Progenitor cell of endocrine pancreas (in vitro differentiated cells): ENCODE data around the gene METTL9. TPM values are rescaled to one million over a fixed set of nuclear protein-coding genes. Genes with fewer than 3 reads are reported as not detected.
"Not testable (repeated sequence)": the region's sequence is repeated elsewhere in the genome, so short reads cannot be mapped to it uniquely, and the experiment has no call there.

Experiments
- DNase-seq: peaks from one replicate; pipeline ENCODE4 v3.0.0; 2021; ENCODE audit warnings: low spot score; ENCODE audit not compliant: unreplicated experiment
- H3K27ac Mint-ChIP-seq: 2 replicates; pipeline ENCODE4 v1.8.0; 2021; ENCODE audit warnings: mild to moderate bottlenecking, moderate library complexity, mixed read lengths
- H3K27me3 Mint-ChIP-seq: 2 replicates; pipeline ENCODE4 v1.8.0; 2021; ENCODE audit warnings: mixed read lengths
- H3K36me3 Mint-ChIP-seq: 2 replicates; pipeline ENCODE4 v1.8.0; 2022; ENCODE audit warnings: mixed read lengths; ENCODE audit not compliant: insufficient read depth
- H3K4me1 Mint-ChIP-seq: 2 replicates; pipeline ENCODE4 v1.8.0; 2021; ENCODE audit warnings: low read depth, mixed read lengths
- H3K4me3 Mint-ChIP-seq: 2 replicates; pipeline ENCODE4 v1.8.0; 2021; ENCODE audit warnings: low read depth, mild to moderate bottlenecking, moderate library complexity, mixed read lengths
- H3K9me3 Mint-ChIP-seq: 2 replicates; pipeline ENCODE4 v1.8.0; 2021; ENCODE audit warnings: low read depth, mixed read lengths
- CTCF ChIP-seq: fragments of 200-600 bp; sonication (generic); IDR thresholded peaks from one replicate; pipeline ENCODE4 v1.5.0; 2021; ENCODE audit warnings: antibody characterized with exemption, mild to moderate bottlenecking; ENCODE audit not compliant: unreplicated experiment
- total RNA-seq: library from RNA; stranded (reverse); gene quantifications from 2 replicates; pipeline ENCODE4 v1.2.1, GENCODE V29; 2021

The METTL9 gene
- total RNA-seq, 1 donor from 2014 or later = 158 TPM

DNA sequence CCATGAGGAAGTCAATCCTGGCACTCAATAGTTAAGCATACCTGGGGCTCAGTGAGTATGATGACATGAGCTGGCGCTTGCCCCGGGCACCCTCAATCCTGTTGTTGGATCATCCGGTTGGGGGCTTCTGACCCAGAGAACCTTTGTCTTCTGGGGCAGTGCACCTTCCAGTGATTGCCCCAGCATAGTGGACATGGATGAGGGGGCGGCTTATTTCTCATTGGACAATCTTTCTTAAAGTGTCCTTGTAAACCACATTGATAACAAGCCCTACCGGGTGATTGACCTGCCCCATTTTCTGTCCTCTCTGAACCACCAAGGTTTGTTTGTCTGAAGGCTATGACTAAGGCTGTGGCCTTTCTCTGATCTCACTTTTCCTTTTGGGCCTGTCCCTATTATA is 34.8 kb downstream of the METTL9 start:
- Mint-ChIP-seq H3K4me3 (no peak overlapping the region), H3K27me3 (no peaks in the 10 kb centered on the region), H3K9me3 (peaks cover 6% of the 10 kb centered on the region), H3K4me1 (peaks cover 23% of the 10 kb centered on the region), H3K36me3 (peaks cover 36% of the 10 kb centered on the region), H3K27ac (no peak overlapping the region)
- TF ChIP-seq CTCF = no peak
- no peak for DNase-seq

- not testable (repeated sequence) for H3K9me3 Mint-ChIP-seq, H3K27ac Mint-ChIP-seq
- H3K36me3 Mint-ChIP-seq = peaks cover 29% of the 10 kb centered on the region
Observed at GRCh38 chr16:21635694-21636093, 36.3 kb downstream of the METTL9 start.

DNA sequence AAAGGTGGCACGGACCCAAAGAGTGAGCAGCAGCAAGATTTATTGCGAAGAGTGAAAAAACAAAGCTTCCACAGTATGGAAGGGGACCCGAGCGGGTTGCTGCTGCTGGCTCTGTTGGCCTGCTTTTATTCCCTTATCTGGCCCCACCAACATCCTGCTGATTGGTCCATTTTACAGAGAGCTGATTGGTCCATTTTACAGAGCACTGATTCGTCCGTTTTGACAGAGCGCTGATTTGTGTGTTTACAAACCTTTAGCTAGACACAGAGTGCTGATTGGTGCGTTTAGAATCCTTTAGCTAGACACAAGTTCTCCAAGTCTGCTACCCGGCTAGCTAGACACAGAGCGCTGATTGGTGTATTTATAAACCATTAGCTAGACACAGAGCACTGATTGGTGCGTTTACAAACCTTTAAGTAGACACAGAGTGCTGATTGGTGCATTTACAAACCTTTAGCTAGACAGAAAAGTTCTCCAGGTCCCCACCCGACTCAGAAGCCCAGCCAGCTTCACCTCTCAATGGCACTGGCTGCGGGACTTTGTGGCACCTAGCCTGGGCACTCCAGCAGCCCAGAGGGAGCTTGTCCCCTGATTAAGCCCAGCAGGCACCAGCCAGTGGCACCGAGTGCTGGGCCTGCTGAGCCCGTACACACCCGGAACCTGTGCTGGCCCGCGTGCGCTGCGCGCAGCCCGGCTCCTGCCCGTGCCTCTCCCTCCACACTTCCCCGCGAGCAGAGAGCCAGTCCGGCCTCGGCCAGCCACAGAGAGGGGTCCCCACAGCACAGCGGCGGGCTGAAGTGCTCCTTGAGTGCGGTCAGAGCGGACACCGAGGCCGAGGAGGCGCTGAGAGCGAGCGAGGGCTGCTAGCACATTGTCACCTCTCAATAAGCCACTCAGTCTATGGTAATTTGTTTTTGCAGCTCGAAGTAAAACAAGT is 37.9 kb downstream of the METTL9 start:
- no peak overlapping the region for H3K4me3 Mint-ChIP-seq
- no peaks in the 10 kb centered on the region for H3K27me3 Mint-ChIP-seq
- TF ChIP-seq CTCF = no peak
- no peak overlapping the region for H3K27ac Mint-ChIP-seq
- DNase-seq = no peak
- H3K4me1 Mint-ChIP-seq = peaks cover 7% of the 10 kb centered on the region
- peaks cover 6% of the 10 kb centered on the region for H3K9me3 Mint-ChIP-seq
- H3K36me3 Mint-ChIP-seq = peaks cover 26% of the 10 kb centered on the region

More at GRCh38 chr16:21635694-21636093, 36.3 kb downstream of the METTL9 start:
- peaks cover 21% of the 10 kb centered on the region for H3K4me1 Mint-ChIP-seq
- H3K27me3 Mint-ChIP-seq, H3K4me3 Mint-ChIP-seq, DNase-seq: not testable (repeated sequence)

- TF ChIP-seq CTCF = no peak
- Mint-ChIP-seq H3K4me1 (peaks cover 7% of the 10 kb centered on the region), H3K36me3 (peaks cover 24% of the 10 kb centered on the region), H3K27ac (peak overlapping the region; percentile 22), H3K4me3 (no peak overlapping the region), H3K9me3 (peaks cover 6% of the 10 kb centered on the region), H3K27me3 (no peaks in the 10 kb centered on the region)
- DNase-seq = no peak
Observed at GRCh38 chr16:21638573-21638975, 39.2 kb downstream of the METTL9 start.

DNA sequence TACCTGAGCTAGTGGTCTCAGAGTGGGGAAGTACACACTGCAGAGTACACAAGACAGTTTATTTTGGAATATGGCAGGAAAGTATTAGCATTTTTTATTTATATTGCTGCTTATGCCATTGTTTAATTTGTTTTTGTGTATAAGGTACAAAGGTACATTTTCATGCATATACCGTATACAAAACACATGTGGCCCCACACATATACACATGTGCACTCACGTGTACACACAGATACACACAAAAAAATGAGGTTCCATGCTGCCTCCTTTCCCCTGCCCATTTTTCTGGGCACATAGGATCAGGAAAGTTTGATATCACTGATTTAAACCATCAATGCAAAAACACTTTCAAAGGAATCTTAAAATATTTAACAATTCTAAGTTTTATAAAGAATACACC is 40.1 kb downstream of the METTL9 start:
- DNase-seq = no peak
- peaks cover 22% of the 10 kb centered on the region for H3K36me3 Mint-ChIP-seq
- H3K27me3 Mint-ChIP-seq = no peaks in the 10 kb centered on the region
- H3K4me1 Mint-ChIP-seq = peaks cover 7% of the 10 kb centered on the region
- no peak overlapping the region for H3K4me3 Mint-ChIP-seq
- no peak for TF ChIP-seq CTCF
- peaks cover 6% of the 10 kb centered on the region for H3K9me3 Mint-ChIP-seq
- no peak overlapping the region for H3K27ac Mint-ChIP-seq

DNA sequence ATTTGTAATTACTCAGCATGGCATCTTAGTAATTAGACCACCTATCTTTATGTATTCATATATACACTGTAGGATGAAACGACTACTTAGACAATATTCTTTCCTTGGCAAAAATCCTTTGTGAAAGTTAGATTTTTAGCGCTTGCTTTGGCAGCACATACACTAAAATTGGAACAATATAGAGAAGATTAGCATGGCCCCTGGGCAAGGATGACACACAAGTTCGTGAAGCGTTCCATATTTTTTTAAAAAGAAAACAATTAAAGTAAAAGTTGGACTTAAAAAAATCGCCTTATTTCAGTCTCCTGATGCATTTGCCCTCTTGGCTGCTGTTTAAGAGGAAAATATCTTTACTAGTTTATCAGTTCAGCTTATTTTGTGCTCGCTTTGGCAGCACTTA is 42.5 kb downstream of the METTL9 start:
- peaks cover 6% of the 10 kb centered on the region for H3K36me3 Mint-ChIP-seq
- H3K27ac Mint-ChIP-seq = no peak overlapping the region
- no peak overlapping the region for H3K4me3 Mint-ChIP-seq
- no peaks in the 10 kb centered on the region for H3K9me3 Mint-ChIP-seq
- no peaks in the 10 kb centered on the region for H3K27me3 Mint-ChIP-seq
- DNase-seq = no peak
- no peak for TF ChIP-seq CTCF
- H3K4me1 Mint-ChIP-seq = peaks cover 16% of the 10 kb centered on the region
